ENCODE measurements around the gene WNT2.

DNA sequence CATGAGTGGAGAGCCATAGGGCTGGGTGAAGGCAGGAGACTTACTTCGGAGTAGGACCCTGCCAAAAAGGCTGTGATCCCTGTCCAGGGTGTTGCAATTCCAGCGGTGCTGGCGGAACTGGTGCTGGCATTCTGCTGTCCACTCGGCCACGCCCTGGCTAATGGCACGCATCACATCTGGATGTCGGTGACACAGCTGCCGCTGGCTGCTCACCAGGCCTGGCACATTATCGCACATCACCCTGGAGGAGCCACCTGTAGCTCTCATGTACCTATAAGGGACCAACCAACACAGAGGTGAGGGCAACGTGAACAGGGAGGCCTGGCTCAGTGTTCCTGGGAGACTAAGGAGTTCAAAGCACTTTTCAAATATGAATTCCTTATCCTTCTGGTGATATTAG is 2.3 kb downstream of the WNT2 start:
- TF ChIP-seq POLR2AphosphoS5 (IDR thresholded peaks at IDR 0.05; ENCODE audit: borderline replicate concordance, low read depth, low read length) (no peak), EZH2 (IDR thresholded peaks at IDR 0.05) (no peak), FOXP2 (optimal IDR thresholded peaks at IDR 0.05; ENCODE audit: control extremely low read depth, extremely low read length, insufficient read depth) (no peak)
